A673 (cell line): Measurements from ENCODE around the gene CCRL2. TPM values are rescaled to one million over a fixed set of nuclear protein-coding genes. Genes with fewer than 3 reads are reported as not detected.

Experiments
- BruUV-seq: library from RNA; stranded (reverse); fragments of 400-500 nt; replicated peaks from 2 replicates; lab custom pipeline; 2021; lab: Mats Ljungman, UMichigan
- CTCF ChIA-PET: fragments of 300-600 bp; sonication (Branson Sonifier 250); formaldehyde crosslinking; loops from one replicate; lab custom pipeline; 2022; ENCODE audit warnings: antibody characterized with exemption; lab: Charles Lee
- POLR2A ChIA-PET: fragments of 300-600 bp; sonication (Branson Sonifier 250); formaldehyde crosslinking; loops from one replicate; lab custom pipeline; 2022; ENCODE audit warnings: antibody characterized with exemption; ENCODE audit not compliant: low non-redundant PET; lab: Charles Lee
- DNase-seq: peaks from one replicate; pipeline ENCODE4 v3.0.0-alpha.2; 2015; ENCODE audit warnings: low spot score
- H3K27ac ChIP-seq: fragments of 200-600 bp; sonication (generic); 2 replicates; pipeline ENCODE4 v1.5.1; 2016; ENCODE audit warnings: mixed run types, low read depth, mild to moderate bottlenecking, mixed read lengths, antibody characterized with exemption, low read length; ENCODE audit not compliant: poor library complexity, severe bottlenecking
- H3K27me3 ChIP-seq: fragments of 200-600 bp; sonication (generic); replicated peaks from 2 replicates; pipeline ENCODE4 v1.6.1; 2017; ENCODE audit warnings: mixed run types, low read depth, mild to moderate bottlenecking, mixed read lengths, antibody characterized with exemption, low read length; ENCODE audit not compliant: insufficient read depth, poor library complexity
- H3K36me3 ChIP-seq: fragments of 200-600 bp; sonication (generic); 2 replicates; pipeline ENCODE4 v1.6.1; 2016; ENCODE audit warnings: mixed run types, mild to moderate bottlenecking, mixed read lengths, antibody characterized with exemption, low read length; ENCODE audit not compliant: insufficient read depth, poor library complexity, severe bottlenecking
- H3K4me1 ChIP-seq: fragments of 200-600 bp; sonication (generic); 2 replicates; pipeline ENCODE4 v1.6.1; 2017; ENCODE audit warnings: mixed run types, mild to moderate bottlenecking, mixed read lengths, antibody characterized with exemption, low read length; ENCODE audit not compliant: insufficient read depth, poor library complexity, severe bottlenecking
- H3K4me3 ChIP-seq: fragments of 200-600 bp; sonication (generic); 2 replicates; pipeline ENCODE4 v1.5.1; 2016; ENCODE audit warnings: low read depth, mixed run types, mild to moderate bottlenecking, mixed read lengths, low read length; ENCODE audit not compliant: poor library complexity, severe bottlenecking
- H3K9me3 ChIP-seq: fragments of 200-600 bp; sonication (generic); 2 replicates; pipeline ENCODE4 v1.6.1; 2016; ENCODE audit warnings: mixed run types, low read depth, mild to moderate bottlenecking, mixed read lengths, antibody characterized with exemption, low read length; ENCODE audit not compliant: poor library complexity, severe bottlenecking
- EZH2 ChIP-seq: fragments of 200-600 bp; sonication (generic); IDR thresholded peaks from 2 replicates; pipeline ENCODE4 v1.6.1; 2017; ENCODE audit warnings: borderline replicate concordance, low read depth, mild to moderate bottlenecking, mixed read lengths, antibody characterized with exemption, low read length; ENCODE audit not compliant: poor library complexity, severe bottlenecking
- intact Hi-C: fragments of 100-400 bp; cut with micrococcal nuclease; formaldehyde crosslinking; loops from one replicate; pipeline ENCODE4 v1.10.0; 2022; ENCODE audit not compliant: unreplicated experiment
- total RNA-seq: library from RNA; stranded (reverse); gene quantifications from 2 replicates; pipeline ENCODE4 v1.2.3, GENCODE V29; 2021
- TF ChIP-seq, protein P1 (sequence below): fragments of 300-800, 200-600 bp; sonication (generic); conservative IDR thresholded peaks from 2 replicates; pipeline ENCODE4 v1.5.1; 2017; ENCODE audit warnings: low read depth, mild to moderate bottlenecking, antibody characterized with exemption, low read length, moderate library complexity, mixed read lengths

CCRL2 gene
- total RNA-seq, 1 experiment from 2014 or later = not detected

GRCh38 chr3:46398186-46398955 lies 8.7 kb upstream of the CCRL2 start:
- TF ChIP-seq, protein P1, sequence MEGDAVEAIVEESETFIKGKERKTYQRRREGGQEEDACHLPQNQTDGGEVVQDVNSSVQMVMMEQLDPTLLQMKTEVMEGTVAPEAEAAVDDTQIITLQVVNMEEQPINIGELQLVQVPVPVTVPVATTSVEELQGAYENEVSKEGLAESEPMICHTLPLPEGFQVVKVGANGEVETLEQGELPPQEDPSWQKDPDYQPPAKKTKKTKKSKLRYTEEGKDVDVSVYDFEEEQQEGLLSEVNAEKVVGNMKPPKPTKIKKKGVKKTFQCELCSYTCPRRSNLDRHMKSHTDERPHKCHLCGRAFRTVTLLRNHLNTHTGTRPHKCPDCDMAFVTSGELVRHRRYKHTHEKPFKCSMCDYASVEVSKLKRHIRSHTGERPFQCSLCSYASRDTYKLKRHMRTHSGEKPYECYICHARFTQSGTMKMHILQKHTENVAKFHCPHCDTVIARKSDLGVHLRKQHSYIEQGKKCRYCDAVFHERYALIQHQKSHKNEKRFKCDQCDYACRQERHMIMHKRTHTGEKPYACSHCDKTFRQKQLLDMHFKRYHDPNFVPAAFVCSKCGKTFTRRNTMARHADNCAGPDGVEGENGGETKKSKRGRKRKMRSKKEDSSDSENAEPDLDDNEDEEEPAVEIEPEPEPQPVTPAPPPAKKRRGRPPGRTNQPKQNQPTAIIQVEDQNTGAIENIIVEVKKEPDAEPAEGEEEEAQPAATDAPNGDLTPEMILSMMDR = no peak
- no peak for TF ChIP-seq EZH2
- Histone ChIP-seq H3K27me3 (no peaks in the 10 kb centered on the region), H3K4me3 (no peak overlapping the region), H3K36me3 (no peaks in the 10 kb centered on the region), H3K27ac (no peak overlapping the region), H3K4me1 (no peaks in the 10 kb centered on the region), H3K9me3 (no peaks in the 10 kb centered on the region)
- BruUV-seq = no TSS peak
- ChIA-PET CTCF (no interaction called here), POLR2A (no interaction called here)
- intact Hi-C loops = no loop called here
- DNase-seq = no peak

GRCh38 chr3:46399098-46399497 lies 8.0 kb upstream of the CCRL2 start:
- H3K4me3 ChIP-seq = no peak overlapping the region
- no peaks in the 10 kb centered on the region for H3K9me3 ChIP-seq
- H3K4me1 ChIP-seq = no peaks in the 10 kb centered on the region
- no peak for DNase-seq
- intact Hi-C loops = no loop called here
- TF ChIP-seq, protein P1 = no peak
- TF ChIP-seq EZH2 = no peak
- no TSS peak for BruUV-seq
- H3K27ac ChIP-seq = no peak overlapping the region
- no peaks in the 10 kb centered on the region for H3K27me3 ChIP-seq
- no peaks in the 10 kb centered on the region for H3K36me3 ChIP-seq
- ChIA-PET POLR2A (no interaction called here), CTCF (no interaction called here)

DNA sequence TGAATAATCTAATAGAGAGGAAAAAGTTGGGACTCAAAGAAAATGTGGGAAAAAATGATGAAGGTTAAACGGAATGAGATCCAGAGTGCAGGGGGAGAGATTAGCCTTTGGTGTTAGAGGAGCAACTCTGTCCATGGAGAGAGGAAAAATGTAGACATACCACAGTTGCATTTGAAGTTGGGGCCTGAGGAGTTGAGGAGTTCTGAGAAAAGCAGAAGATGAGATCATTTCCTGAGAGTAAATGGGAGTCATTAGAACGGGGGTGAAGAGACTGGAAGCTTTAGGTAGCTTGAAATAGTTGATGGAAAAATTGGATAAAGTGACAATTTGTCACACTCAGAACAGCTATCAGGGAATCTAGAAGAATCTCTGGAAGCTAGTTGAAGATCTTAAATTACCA lies 7.5 kb upstream of the CCRL2 start:
- H3K36me3 ChIP-seq = no peaks in the 10 kb centered on the region
- intact Hi-C loops = no loop called here
- no peak overlapping the region for H3K27ac ChIP-seq
- no peak for TF ChIP-seq EZH2
- TF ChIP-seq, protein P1 = no peak
- H3K9me3 ChIP-seq = no peaks in the 10 kb centered on the region
- H3K27me3 ChIP-seq = no peaks in the 10 kb centered on the region
- CTCF ChIA-PET = no interaction called here
- no TSS peak for BruUV-seq
- DNase-seq = no peak
- H3K4me1 ChIP-seq = no peaks in the 10 kb centered on the region
- H3K4me3 ChIP-seq = no peak overlapping the region
- POLR2A ChIA-PET = no interaction called here
